H1 (cell line): ENCODE measurements around the gene CYP27B1. TPM values are rescaled to one million over a fixed set of nuclear protein-coding genes. Genes with fewer than 3 reads are reported as not detected.

Source experiments
- CTCF ChIA-PET: fragments of 300-600 bp; sonication (Branson Sonifier 250); formaldehyde crosslinking; loops from one replicate; lab custom pipeline; 2021; ENCODE audit not compliant: partially characterized antibody; lab: Charles Lee
- POLR2A ChIA-PET: fragments of 300-600 bp; sonication (Branson Sonifier 250); formaldehyde crosslinking; loops from one replicate; lab custom pipeline; 2021; ENCODE audit warnings: inconsistent platforms; ENCODE audit not compliant: partially characterized antibody; lab: Charles Lee
- DNase-seq, 2 experiments: peaks; one replicate each; pipeline versions ENCODE4 v3.0.0 to v3.0.0-alpha.2; 2010 to 2022; ENCODE audit warnings: low spot score in 2 of 2, low read depth in 1 of 2, mixed read lengths in 1 of 2
- FAIRE-seq: peaks from 2 replicates; lab custom pipeline; 2011; peaks lifted over from hg19 to GRCh38; lab: Jason Lieb, UNC
- H2AFZ ChIP-seq: 2 replicates; pipeline ENCODE4 v1.8.1; 2012; ENCODE audit warnings: low read length, inconsistent platforms
- H2AK5ac ChIP-seq: 2 replicates; pipeline ENCODE4 v1.6.1; 2013; ENCODE audit warnings: low read depth, low read length
- H2BK120ac ChIP-seq: replicated peaks from 2 replicates; pipeline ENCODE3; 2013; ENCODE audit warnings: low read depth, low read length, inconsistent platforms
- H2BK12ac ChIP-seq: 2 replicates; pipeline ENCODE4 v1.6.1; 2013; ENCODE audit warnings: low read depth, low read length
- H2BK15ac ChIP-seq: 2 replicates; pipeline ENCODE4 v1.6.1; 2013; ENCODE audit warnings: low read length
- H2BK20ac ChIP-seq: 2 replicates; pipeline ENCODE4 v1.6.1; 2013; ENCODE audit warnings: low read length
- H2BK5ac ChIP-seq: 2 replicates; pipeline ENCODE4 v1.6.1; 2013; ENCODE audit warnings: low read depth, low read length
- H3K14ac ChIP-seq: 2 replicates; pipeline ENCODE4 v1.6.1; 2013; ENCODE audit warnings: inconsistent platforms; ENCODE audit not compliant: insufficient read length
- H3K18ac ChIP-seq: 2 replicates; pipeline ENCODE4 v1.6.1; 2013; ENCODE audit warnings: low read length; ENCODE audit errors: extremely low read depth
- H3K23ac ChIP-seq: 2 replicates; pipeline ENCODE4 v1.6.1; 2013; ENCODE audit warnings: inconsistent platforms; ENCODE audit not compliant: insufficient read length
- H3K23me2 ChIP-seq: 2 replicates; pipeline ENCODE4 v1.6.1; 2013; ENCODE audit warnings: low read depth, low read length
- H3K27ac ChIP-seq: 2 replicates; pipeline ENCODE4 v1.6.1; 2011; ENCODE audit warnings: low read depth, low read length, inconsistent platforms
- H3K27me3 ChIP-seq, 4 experiments: replicated peaks in 1 of 4; 1 replicate in 1 of 4; 2 replicates in 3 of 4; pipeline versions ENCODE4 v1.6.1 to v1.8.1; 2011 to 2013; ENCODE audit warnings: low read length in 3 of 4, mild to moderate bottlenecking in 3 of 4, inconsistent platforms in 2 of 4, mixed read lengths in 2 of 4, moderate library complexity in 1 of 4; ENCODE audit not compliant: control insufficient read depth in 3 of 4, insufficient read depth in 3 of 4; ENCODE audit errors: extremely low read depth in 1 of 4
- H3K36me3 ChIP-seq, 4 experiments: 2 replicates each; pipeline versions ENCODE4 v1.6.1 to v1.8.1; 2011 to 2013; ENCODE audit warnings: mild to moderate bottlenecking in 4 of 4, low read length in 3 of 4, moderate library complexity in 2 of 4, control low read depth in 1 of 4, inconsistent platforms in 1 of 4; ENCODE audit not compliant: insufficient read depth in 4 of 4, control insufficient read depth in 2 of 4
- H3K4ac ChIP-seq: replicated peaks from 2 replicates; pipeline ENCODE3; 2013; ENCODE audit warnings: low read length, low read depth, mixed read lengths, inconsistent platforms; ENCODE audit not compliant: insufficient read length
- H3K4me1 ChIP-seq, 4 experiments: replicated peaks in 1 of 4; 1 replicate in 1 of 4; 2 replicates in 3 of 4; pipeline versions ENCODE4 v1.6.1 to v1.8.1; 2011 to 2013; ENCODE audit warnings: low read length in 3 of 4, inconsistent platforms in 2 of 4, mixed read lengths in 1 of 4; ENCODE audit not compliant: insufficient read depth in 4 of 4, control insufficient read depth in 3 of 4
- H3K4me2 ChIP-seq, 2 experiments: 2 replicates each; pipeline versions ENCODE4 v1.6.1 to v1.8.1; 2011 to 2013; ENCODE audit warnings: low read depth in 2 of 2, low read length in 2 of 2, control low read depth in 1 of 2, inconsistent platforms in 1 of 2, mild to moderate bottlenecking in 1 of 2; ENCODE audit not compliant: insufficient read depth in 1 of 2
- H3K4me3 ChIP-seq, 4 experiments: fragments of 200-600, 300-600 bp in 1 of 4; sonication (generic), shearing (Covaris generic), sonication (Bioruptor Twin) in 1 of 4; 2 replicates each; pipeline versions ENCODE4 v1.5.1 to v1.8.1; 2011 to 2016; ENCODE audit warnings: low read length in 4 of 4, low read depth in 3 of 4, control low read depth in 2 of 4, inconsistent platforms in 2 of 4, mild to moderate bottlenecking in 2 of 4, mixed read lengths in 1 of 4, moderate library complexity in 1 of 4; ENCODE audit not compliant: insufficient read depth in 2 of 4; ENCODE audit errors: extremely low read depth in 1 of 4
- H3K56ac ChIP-seq: replicated peaks from 2 replicates; pipeline ENCODE3; 2013; ENCODE audit warnings: low read depth, mild to moderate bottlenecking, mixed read lengths, low read length, inconsistent platforms; ENCODE audit not compliant: insufficient read length
- H3K79me1 ChIP-seq: 2 replicates; pipeline ENCODE4 v1.6.1; 2013; ENCODE audit warnings: low read depth, low read length, control low read depth
- H3K79me2 ChIP-seq, 2 experiments: 2 replicates each; pipeline versions ENCODE4 v1.6.1 to v1.8.1; 2012 to 2013; ENCODE audit warnings: low read length in 2 of 2, mild to moderate bottlenecking in 2 of 2, inconsistent platforms in 1 of 2; ENCODE audit not compliant: insufficient read depth in 2 of 2, control insufficient read depth in 1 of 2
- H3K9ac ChIP-seq, 4 experiments: replicated peaks in 1 of 4; 1 replicate in 1 of 4; 2 replicates in 3 of 4; pipeline versions ENCODE4 v1.6.1 to v1.8.1; 2011 to 2013; ENCODE audit warnings: low read depth in 3 of 4, low read length in 3 of 4, control low read depth in 2 of 4, mild to moderate bottlenecking in 2 of 4, moderate library complexity in 2 of 4, inconsistent platforms in 1 of 4; ENCODE audit errors: extremely low read depth in 1 of 4
- H3K9me3 ChIP-seq, 2 experiments: 2 replicates each; pipeline versions ENCODE4 v1.6.1 to v1.8.1; 2012 to 2013; ENCODE audit warnings: mild to moderate bottlenecking in 2 of 2, moderate library complexity in 2 of 2, control low read depth in 1 of 2, inconsistent platforms in 1 of 2, low read depth in 1 of 2, low read length in 1 of 2, mixed read lengths in 1 of 2; ENCODE audit not compliant: insufficient read depth in 2 of 2
- H4K20me1 ChIP-seq, 2 experiments: replicated peaks in 1 of 2; 2 replicates each; pipeline versions ENCODE3 to v1.8.1; 2011 to 2013; ENCODE audit warnings: inconsistent platforms in 2 of 2, low read length in 2 of 2, mild to moderate bottlenecking in 1 of 2; ENCODE audit not compliant: insufficient read depth in 2 of 2, control insufficient read depth in 1 of 2
- H4K5ac ChIP-seq: 2 replicates; pipeline ENCODE4 v1.6.1; 2013; ENCODE audit warnings: low read length, low read depth, mixed read lengths, inconsistent platforms; ENCODE audit not compliant: insufficient read length
- H4K8ac ChIP-seq: 2 replicates; pipeline ENCODE4 v1.8.0; 2013; ENCODE audit warnings: mild to moderate bottlenecking, moderate library complexity, low read length, inconsistent platforms; ENCODE audit not compliant: insufficient read depth; ENCODE audit errors: extremely low read depth
- H4K91ac ChIP-seq: replicated peaks from 2 replicates; pipeline ENCODE3; 2013; ENCODE audit warnings: low read length, mixed read lengths, inconsistent platforms; ENCODE audit not compliant: insufficient read length
- BACH1 ChIP-seq: IDR thresholded peaks from 2 replicates; pipeline ENCODE4 v1.6.1; 2012; ENCODE audit warnings: low read length, improper control_type of control experiment
- CHD1 ChIP-seq: IDR thresholded peaks from 2 replicates; pipeline ENCODE4 v1.6.1; 2012; ENCODE audit warnings: low read depth, low read length, improper control_type of control experiment
- CHD2 ChIP-seq: IDR thresholded peaks from 2 replicates; pipeline ENCODE4 v1.6.1; 2012; ENCODE audit warnings: low read length, improper control_type of control experiment
- EGR1 ChIP-seq: IDR thresholded peaks from 2 replicates; pipeline ENCODE4 v1.6.1; 2011; ENCODE audit warnings: low read depth, low read length, borderline replicate concordance
- EP300 ChIP-seq, 2 experiments: IDR thresholded peaks; 1 replicate in 1 of 2; 2 replicates in 1 of 2; pipeline ENCODE4 v1.6.1; 2011 to 2012; ENCODE audit warnings: low read depth in 2 of 2, low read length in 2 of 2, mild to moderate bottlenecking in 2 of 2, borderline replicate concordance in 1 of 2, inconsistent platforms in 1 of 2, moderate library complexity in 1 of 2
- FOSL1 ChIP-seq: IDR thresholded peaks from 2 replicates; pipeline ENCODE4 v1.6.1; 2011; ENCODE audit warnings: mild to moderate bottlenecking, low read depth, low read length, moderate library complexity; ENCODE audit not compliant: insufficient read depth
- POU5F1 ChIP-seq: IDR thresholded peaks from 2 replicates; pipeline ENCODE4 v1.6.1; 2011; ENCODE audit warnings: low read depth, mild to moderate bottlenecking, low read length, moderate library complexity
- RNF2 ChIP-seq: fragments of 200-900, 300-1000 bp; sonication (generic); IDR thresholded peaks from 2 replicates; pipeline ENCODE4 v1.7.1; 2016; ENCODE audit warnings: borderline replicate concordance, low read depth, mild to moderate bottlenecking, antibody characterized with exemption, low read length; ENCODE audit not compliant: poor library complexity, severe bottlenecking; ENCODE audit errors: missing control alignments
- RXRA ChIP-seq: IDR thresholded peaks from 2 replicates; pipeline ENCODE4 v1.6.1; 2011; ENCODE audit warnings: low read depth, mild to moderate bottlenecking, low read length, moderate library complexity; ENCODE audit not compliant: insufficient read depth
- TEAD4 ChIP-seq: IDR thresholded peaks from 2 replicates; pipeline ENCODE4 v1.6.1; 2012; ENCODE audit warnings: low read depth, low read length, inconsistent platforms, mixed read lengths
- WGBS, 2 experiments: shearing (Covaris generic) in 1 of 2; methylation state at CpG; one replicate each; pipeline versions ENCODE4 v1.1.6 to v1.1.7; 2013 to 2015; ENCODE audit warnings: low lambda C conversion rate in 2 of 2, mixed read lengths in 2 of 2, inconsistent platforms in 1 of 2, low coverage in 1 of 2, missing lambda C conversion rate in 1 of 2; ENCODE audit not compliant: insufficient replicate concordance in 2 of 2, insufficient coverage in 1 of 2, insufficient read length in 1 of 2; ENCODE audit errors: extremely low coverage in 1 of 2, missing lambda C conversion rate in 1 of 2; 5-methylcytosine and 5-hydroxymethylcytosine counted together
- polyA plus RNA-seq, 7 experiments: library from polyadenylated mRNA; depleted of rRNA in 3 of 7; stranded (reverse) in 5 of 7; unstranded in 2 of 7; fragments of >200 nt in 5 of 7; fragments of 200-250 nt in 2 of 7; gene quantifications; 1 replicate in 5 of 7; 2 replicates in 1 of 7; 4 replicates in 1 of 7; pipeline versions ENCODE4 v1.2.1 to v1.2.3, GENCODE V29; 2011 to 2013; ENCODE audit warnings: missing spikeins in 2 of 7, mixed read lengths in 2 of 7
- total RNA-seq: library from RNA; stranded (reverse); fragmentation: NEBNext Ultra II Directional; extraction: Animal tissue kit (Norgen Biotek cat#: 25700); gene quantifications from 2 replicates; pipeline ENCODE4 v1.2.1, GENCODE V29; 2021

The CYP27B1 gene
- total and polyA plus RNA-seq, 2 of the 8 experiments (the other 6 are each of a cell fraction or from before 2014, with no cell fraction given), result 2.9 to 3.3 TPM

DNA sequence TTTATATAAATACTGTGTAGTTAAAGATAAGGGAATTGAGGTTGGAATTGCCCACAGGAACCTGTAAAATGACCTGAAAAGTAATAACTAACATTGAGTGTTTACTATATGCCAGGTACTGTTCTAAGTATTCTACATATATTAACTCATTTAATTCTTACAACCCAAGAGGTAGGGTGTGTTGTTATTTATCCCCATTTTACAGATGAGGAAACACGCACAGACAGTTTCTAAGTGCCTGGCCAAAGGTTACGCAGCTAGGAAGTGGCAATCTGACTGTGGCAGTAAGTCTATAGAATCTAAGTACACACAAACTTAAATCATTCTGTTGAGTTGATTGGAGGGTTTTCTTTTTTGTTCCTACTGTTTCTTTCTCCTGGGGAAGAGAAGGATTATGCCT lies 23.1 kb downstream of the CYP27B1 start:
- Histone ChIP-seq H4K91ac (no peak overlapping the region), H3K4me3 (0 out of 8 replicates have a peak overlapping the region, but pooled peaks of 1 of the 4 experiments have one; percentile 75), H3K14ac (no peak overlapping the region), H2BK15ac (no peak overlapping the region), H2AFZ (no peak overlapping the region), H3K36me3 (peaks cover 10 to 27% (median 22%) of the 10 kb centered on the region in 4 experiments), H3K9ac (no peak overlapping the region), H3K4me1 (peaks cover 0 to 15% (median 6%) of the 10 kb centered on the region in 4 experiments; a peak in 5 of 7 replicates), H2BK5ac (no peak overlapping the region), H3K4me2 (peak overlapping the region in 1 of 2 experiments; percentile 97; a peak in 1 of 4 replicates), H3K18ac (no peak overlapping the region), H3K79me2 (no peaks in the 10 kb centered on the region), H2BK12ac (peak overlapping the region; percentile 92; the same call in 1 of the 2 replicates), H2BK20ac (no peak overlapping the region), H3K79me1 (peaks cover 6% of the 10 kb centered on the region), H3K4ac (no peak overlapping the region), H3K56ac (no peak overlapping the region), H3K23ac (no peak overlapping the region), H3K27ac (no peak overlapping the region), H4K8ac (no peak overlapping the region), H2AK5ac (0 out of 2 replicates have a peak overlapping the region, but pooled peaks have one; percentile 25), H3K27me3 (peaks cover 16 to 32% (median 28%) of the 10 kb centered on the region in 4 experiments), H4K5ac (no peak overlapping the region), H2BK120ac (no peak overlapping the region), H3K23me2 (peaks cover 4% of the 10 kb centered on the region), H4K20me1 (peaks cover 0 to 2% of the 10 kb centered on the region in 2 experiments), H3K9me3 (no peaks in the 10 kb centered on the region)
- DNase-seq (no peak), FAIRE-seq (no peak)
- no peak for TF ChIP-seq POU5F1
- TF ChIP-seq BACH1, result no peak
- no peak for TF ChIP-seq RNF2
- TF ChIP-seq TEAD4, result no peak
- no peak for TF ChIP-seq CHD2
- no peak for TF ChIP-seq FOSL1
- no peak for TF ChIP-seq RXRA
- TF ChIP-seq EP300 (IDR thresholded peaks at IDR 0.05; ENCODE audit: borderline replicate concordance in 1 of 2, low read depth in 2 of 2, low read length in 2 of 2), result no peak
- TF ChIP-seq EGR1, result no peak
- no peak for TF ChIP-seq CHD1
- WGBS, 2 experiments, result 98% methylated on average over 2 of the region's 2 CpGs; no CpG with 5 or more reads in 1 of the 2 experiments
- ChIA-PET CTCF (interaction anchor here (1.2 to 11.2 kb wide), 5 partner anchors 8 to 159 kb away, joined by 3 to 149 read pairs (median 5); no protein-coding TSS in a partner anchor), POLR2A (interaction anchor here (1.0 to 4.4 kb wide), 8 partner anchors 12 to 135 kb away, joined by 3 to 35 read pairs (median 4); partner anchors contain the start of genes CYP27B1, MARCHF9 and OS9)
